MCF 10A (cell line): ENCODE measurements around the gene DPEP1. TPM values are rescaled to one million over a fixed set of nuclear protein-coding genes. Genes with fewer than 3 reads are reported as not detected.

ENCODE experiments used
- BruUV-seq: library from RNA; stranded (reverse); fragments of 400-500 nt; replicated peaks from 2 replicates; lab custom pipeline; 2021; lab: Mats Ljungman, UMichigan
- CTCF ChIA-PET: fragments of 300-600 bp; sonication (Branson Sonifier 250); formaldehyde crosslinking; extraction: SDS; loops from one replicate; lab custom pipeline; 2021; ENCODE audit warnings: antibody characterized with exemption, inconsistent platforms; lab: Yijun Ruan, JAX
- POLR2A ChIA-PET: fragments of 300-600, 350-650 bp; sonication (Branson Sonifier 250); formaldehyde crosslinking; extraction: SDS; loops from one replicate; lab custom pipeline; 2020; ENCODE audit warnings: antibody characterized with exemption, inconsistent platforms; lab: Yijun Ruan, JAX
- DNase-seq: peaks from one replicate; pipeline ENCODE4 v3.0.0-alpha.2; 2018; ENCODE audit not compliant: unreplicated experiment
- H3K27ac Mint-ChIP-seq: one replicate; pipeline ENCODE4 v1.8.0; 2022; ENCODE audit warnings: mild to moderate bottlenecking, low read depth, mixed read lengths; ENCODE audit not compliant: unreplicated experiment
- H3K27me3 Mint-ChIP-seq: one replicate; pipeline ENCODE4 v1.8.0; 2022; ENCODE audit warnings: mixed read lengths; ENCODE audit not compliant: insufficient read depth, unreplicated experiment
- H3K36me3 Mint-ChIP-seq: one replicate; pipeline ENCODE4 v1.8.0; 2022; ENCODE audit warnings: mild to moderate bottlenecking, moderate library complexity, mixed read lengths; ENCODE audit not compliant: insufficient read depth, unreplicated experiment
- H3K4me1 Mint-ChIP-seq: one replicate; pipeline ENCODE4 v1.8.0; 2022; ENCODE audit warnings: mixed read lengths; ENCODE audit not compliant: insufficient read depth, unreplicated experiment
- H3K4me3 Mint-ChIP-seq: one replicate; pipeline ENCODE4 v1.8.0; 2022; ENCODE audit warnings: mild to moderate bottlenecking, moderate library complexity, mixed read lengths; ENCODE audit not compliant: unreplicated experiment
- H3K9me3 Mint-ChIP-seq: one replicate; pipeline ENCODE4 v1.8.0; 2022; ENCODE audit warnings: mixed read lengths; ENCODE audit not compliant: unreplicated experiment
- intact Hi-C: fragments of 100-400 bp; cut with micrococcal nuclease; formaldehyde crosslinking; loops from 2 replicates; pipeline ENCODE4 v1.14.1; 2022
- total RNA-seq: library from RNA; stranded (reverse); gene quantifications from 2 replicates; pipeline ENCODE4 v1.2.3, GENCODE V29; 2022
- TF ChIP-seq, protein P1 (sequence below): fragments of 200-600 bp; IDR thresholded peaks from one replicate; pipeline ENCODE4 v1.8.0; 2022; ENCODE audit warnings: antibody characterized with exemption, mild to moderate bottlenecking; ENCODE audit not compliant: unreplicated experiment

Gene DPEP1
- total RNA-seq, 1 experiment from 2014 or later: 0.82 TPM

DNA sequence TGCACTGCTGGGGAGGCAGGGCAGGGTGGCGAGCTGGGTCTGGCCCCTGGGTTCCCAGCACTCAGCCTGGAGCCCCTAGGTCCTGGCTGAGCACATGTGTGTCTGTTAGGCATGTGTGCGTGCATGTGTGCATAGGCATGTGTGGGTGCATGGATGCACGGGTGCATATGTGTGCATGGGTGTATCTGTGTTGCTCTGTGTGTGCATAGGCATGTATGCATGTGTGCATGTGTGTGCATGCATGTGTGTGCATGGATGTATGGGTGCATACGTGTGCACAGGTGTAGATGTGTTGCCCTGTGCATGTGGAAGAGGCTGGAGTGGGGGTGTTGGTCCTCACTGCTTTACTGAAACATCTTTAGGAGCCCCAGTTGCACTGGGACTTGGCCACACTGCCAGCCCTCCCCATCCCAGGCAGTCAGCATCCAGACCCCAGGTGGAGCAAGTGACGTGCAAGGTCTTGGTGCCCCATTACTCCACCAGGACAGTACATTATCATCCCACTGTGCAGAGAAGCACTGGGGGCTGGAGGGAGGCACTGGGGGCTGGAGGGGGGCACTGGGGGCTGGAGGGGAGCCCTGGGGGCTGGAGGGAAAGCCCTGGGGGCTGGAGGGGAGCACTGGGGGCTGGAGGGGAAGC, 10.4 kb upstream of the DPEP1 start:
- ChIA-PET CTCF (interaction anchor here (0.6 to 1.4 kb wide), 6 partner anchors 24 to 385 kb away, joined by 3 to 5 read pairs (median 4); no protein-coding TSS in a partner anchor), POLR2A (interaction anchor here (0.6 to 2.1 kb wide), 10 partner anchors 12 to 270 kb away, joined by 3 to 8 read pairs (median 3); partner anchors contain the start of genes CDK10, CHMP1A, SPATA33 and TCF25)
- no peaks in the 10 kb centered on the region for H3K9me3 Mint-ChIP-seq
- H3K4me3 Mint-ChIP-seq: no peak overlapping the region
- TF ChIP-seq, protein P1, sequence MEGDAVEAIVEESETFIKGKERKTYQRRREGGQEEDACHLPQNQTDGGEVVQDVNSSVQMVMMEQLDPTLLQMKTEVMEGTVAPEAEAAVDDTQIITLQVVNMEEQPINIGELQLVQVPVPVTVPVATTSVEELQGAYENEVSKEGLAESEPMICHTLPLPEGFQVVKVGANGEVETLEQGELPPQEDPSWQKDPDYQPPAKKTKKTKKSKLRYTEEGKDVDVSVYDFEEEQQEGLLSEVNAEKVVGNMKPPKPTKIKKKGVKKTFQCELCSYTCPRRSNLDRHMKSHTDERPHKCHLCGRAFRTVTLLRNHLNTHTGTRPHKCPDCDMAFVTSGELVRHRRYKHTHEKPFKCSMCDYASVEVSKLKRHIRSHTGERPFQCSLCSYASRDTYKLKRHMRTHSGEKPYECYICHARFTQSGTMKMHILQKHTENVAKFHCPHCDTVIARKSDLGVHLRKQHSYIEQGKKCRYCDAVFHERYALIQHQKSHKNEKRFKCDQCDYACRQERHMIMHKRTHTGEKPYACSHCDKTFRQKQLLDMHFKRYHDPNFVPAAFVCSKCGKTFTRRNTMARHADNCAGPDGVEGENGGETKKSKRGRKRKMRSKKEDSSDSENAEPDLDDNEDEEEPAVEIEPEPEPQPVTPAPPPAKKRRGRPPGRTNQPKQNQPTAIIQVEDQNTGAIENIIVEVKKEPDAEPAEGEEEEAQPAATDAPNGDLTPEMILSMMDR: no peak
- DNase-seq: no peak
- no peaks in the 10 kb centered on the region for H3K36me3 Mint-ChIP-seq
- intact Hi-C loops: loop anchor here (1.0 to 2.0 kb wide), 2 partner anchors 30 to 38 kb away; no protein-coding TSS in a partner anchor
- H3K4me1 Mint-ChIP-seq: peaks cover 14% of the 10 kb centered on the region
- H3K27ac Mint-ChIP-seq: no peak overlapping the region
- BruUV-seq: no TSS peak
- no peaks in the 10 kb centered on the region for H3K27me3 Mint-ChIP-seq

DNA sequence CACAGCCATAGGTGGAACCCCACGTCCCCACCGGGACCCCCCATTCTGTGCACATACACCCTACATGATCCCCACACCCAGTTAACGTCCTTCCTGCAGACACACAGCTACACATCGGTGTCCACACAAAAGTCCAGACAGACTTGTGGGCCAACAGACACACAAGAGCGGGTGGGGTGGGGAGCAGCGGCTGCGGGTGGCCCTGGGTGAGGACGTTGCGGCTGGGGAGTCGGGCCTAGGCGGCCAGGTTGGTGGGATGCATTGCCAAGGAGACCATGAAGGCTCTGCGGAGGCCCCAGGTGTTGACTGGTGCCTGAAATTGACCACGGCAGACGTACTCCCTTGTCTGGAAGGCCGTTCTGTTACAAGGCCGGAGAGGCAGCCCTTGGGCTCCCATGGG, 8.7 kb upstream of the DPEP1 start:
- TF ChIP-seq, protein P1: no peak
- intact Hi-C loops: no loop called here
- Mint-ChIP-seq H3K4me3 (no peak overlapping the region), H3K27me3 (no peaks in the 10 kb centered on the region), H3K36me3 (no peaks in the 10 kb centered on the region), H3K27ac (no peak overlapping the region), H3K9me3 (no peaks in the 10 kb centered on the region), H3K4me1 (peaks cover 14% of the 10 kb centered on the region)
- ChIA-PET POLR2A (no interaction called here), CTCF (interaction anchor here (0.7 kb wide), 1 partner anchor 82 kb away, joined by 3 read pairs; the partner anchor contains the start of gene CDK10)
- no peak for DNase-seq
- BruUV-seq: no TSS peak

DNA sequence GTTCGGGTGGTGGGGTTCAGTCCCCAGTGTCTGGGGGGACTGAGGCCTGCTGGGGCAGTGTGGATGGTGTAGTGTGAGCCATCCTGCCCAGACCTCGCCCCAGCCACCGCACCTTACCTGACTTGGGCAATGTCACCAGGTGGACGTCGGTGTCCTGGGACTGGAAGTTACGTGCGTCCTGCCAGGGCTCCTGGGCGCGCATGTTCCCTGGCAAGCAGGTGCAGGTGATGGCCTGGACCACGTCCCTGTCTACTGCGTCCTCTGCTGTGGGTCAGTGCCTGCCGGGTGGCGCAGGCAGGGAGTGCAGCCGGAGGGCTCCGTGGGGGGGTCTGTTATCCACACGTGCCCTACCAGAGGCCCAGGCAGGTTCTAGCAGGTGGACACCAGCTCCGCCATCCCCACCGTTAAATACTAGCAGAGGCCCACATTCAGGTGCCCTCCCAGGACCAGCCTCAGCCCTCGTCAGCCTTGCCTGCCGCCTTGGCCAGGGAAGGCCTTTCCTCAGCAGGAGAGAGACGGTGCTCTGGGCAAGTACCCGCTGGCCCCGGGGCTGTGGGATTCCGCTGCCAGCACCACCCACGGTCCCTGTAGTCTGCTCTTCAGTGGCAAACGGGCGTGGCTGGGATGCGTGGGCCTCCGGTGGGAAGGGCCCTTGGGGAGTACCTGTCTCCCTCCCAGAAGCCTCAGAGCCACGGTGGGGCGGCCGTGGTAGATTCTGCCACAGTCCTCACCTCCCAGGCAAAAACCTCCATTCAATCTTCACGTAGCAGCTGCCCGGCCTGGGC, 8.1 kb upstream of the DPEP1 start:
- intact Hi-C loops: no loop called here
- H3K36me3 Mint-ChIP-seq: no peaks in the 10 kb centered on the region
- H3K4me3 Mint-ChIP-seq: no peak overlapping the region

More for the DNA sequence above, 8.1 kb upstream of the DPEP1 start:
- ChIA-PET CTCF (interaction anchor here (0.7 to 1.2 kb wide), 2 partner anchors 10 to 81 kb away, joined by 3 to 6 read pairs; partner anchors contain the start of gene CDK10), POLR2A (no interaction called here)
- TF ChIP-seq, protein P1: no peak
- Mint-ChIP-seq H3K27ac (no peak overlapping the region), H3K9me3 (no peaks in the 10 kb centered on the region), H3K4me1 (peaks cover 14% of the 10 kb centered on the region), H3K27me3 (no peaks in the 10 kb centered on the region)
- no peak for DNase-seq
- BruUV-seq: no TSS peak
